ENCODE measurements around the gene POC1A.

The POC1A gene

GRCh38 chr3:52083556-52084087 is 70.6 kb downstream of the POC1A start:
- no peak for DNase-seq

GRCh38 chr3:52082951-52083350 is 71.3 kb downstream of the POC1A start:
- DNase-seq, result no peak

GRCh38 chr3:52080830-52081719 is 73.1 kb downstream of the POC1A start:
- DNase-seq, result no peak

GRCh38 chr3:52079958-52080357 is 74.3 kb downstream of the POC1A start:
- DNase-seq, result no peak

GRCh38 chr3:52078781-52079560 is 75.3 kb downstream of the POC1A start:
- no peak for DNase-seq

- DNase-seq, result no peak
These were observed 76.3 kb downstream of the POC1A start for GRCh38 chr3:52077925-52078324.

- no peak for DNase-seq
These were observed 77.1 kb downstream of the POC1A start for GRCh38 chr3:52076896-52077780.

GRCh38 chr3:52073490-52073889 is 80.7 kb downstream of the POC1A start:
- no peak for DNase-seq

- no peak for DNase-seq
These were observed 81.8 kb downstream of the POC1A start for GRCh38 chr3:52072471-52072870.

- no peak for DNase-seq
These were observed 82.2 kb downstream of the POC1A start for GRCh38 chr3:52072020-52072419.

- DNase-seq, result no peak
These were observed 83.2 kb downstream of the POC1A start for GRCh38 chr3:52070724-52071621.

GRCh38 chr3:52069855-52070254 is 84.4 kb downstream of the POC1A start:
- no peak for DNase-seq

- DNase-seq, result no peak
These were observed 85.1 kb downstream of the POC1A start for GRCh38 chr3:52069135-52069534.

- DNase-seq, result no peak
These were observed 85.5 kb downstream of the POC1A start for GRCh38 chr3:52068730-52069129.

GRCh38 chr3:52068055-52068571 is 86.1 kb downstream of the POC1A start:
- no peak for DNase-seq

GRCh38 chr3:52067526-52067925 is 86.7 kb downstream of the POC1A start:
- DNase-seq, result no peak

GRCh38 chr3:52067046-52067445 is 87.2 kb downstream of the POC1A start:
- no peak for DNase-seq

- DNase-seq, result no peak
These were observed 88.9 kb downstream of the POC1A start for GRCh38 chr3:52065264-52065756.

GRCh38 chr3:52064561-52064960 is 89.7 kb downstream of the POC1A start:
- DNase-seq, result no peak

GRCh38 chr3:52063026-52063723 is 91.0 kb downstream of the POC1A start:
- DNase-seq, result no peak

GRCh38 chr3:52062505-52062904 is 91.7 kb downstream of the POC1A start:
- DNase-seq, result no peak
